DND-41 (cell line): ENCODE data around the gene VWDE.

Source experiments
- ATAC-seq: fragments of 200-7000 bp; cut with Tn5 transposase; 3 replicates; pipeline ENCODE4 v1.9.1; 2021; ENCODE audit warnings: low read depth; ENCODE audit not compliant: insufficient read depth
- DNase-seq: peaks from one replicate; pipeline ENCODE4 v3.0.0-alpha.2; 2020
- H2AFZ ChIP-seq: 2 replicates; pipeline ENCODE4 v1.6.0; 2012; ENCODE audit warnings: low read depth, low read length
- H3K27ac ChIP-seq: 2 replicates; pipeline ENCODE4 v1.5.1; 2012; ENCODE audit warnings: low read length, inconsistent platforms
- H3K27me3 ChIP-seq: fragments of 200-600 bp; sonication (generic); 2 replicates; pipeline ENCODE4 v1.6.0; 2012; ENCODE audit warnings: low read length, mild to moderate bottlenecking, inconsistent platforms; ENCODE audit not compliant: insufficient read depth, poor library complexity
- H3K36me3 ChIP-seq: 2 replicates; pipeline ENCODE4 v1.5.1; 2012; ENCODE audit warnings: low read length, inconsistent platforms; ENCODE audit not compliant: insufficient read depth
- H3K4me1 ChIP-seq: 2 replicates; pipeline ENCODE4 v1.5.1; 2012; ENCODE audit warnings: mild to moderate bottlenecking, low read length; ENCODE audit not compliant: insufficient read depth
- H3K4me2 ChIP-seq: 2 replicates; pipeline ENCODE4 v1.6.0; 2012; ENCODE audit warnings: mild to moderate bottlenecking, moderate library complexity, low read length, inconsistent platforms; ENCODE audit not compliant: insufficient read depth
- H3K4me3 ChIP-seq, 2 experiments: fragments of 200-600 bp in 1 of 2; shearing (Covaris generic) in 1 of 2; 2 replicates each; pipeline ENCODE4 v1.5.1; 2012 to 2016; ENCODE audit warnings: inconsistent platforms in 2 of 2, low read length in 2 of 2, mild to moderate bottlenecking in 2 of 2, low read depth in 1 of 2, moderate library complexity in 1 of 2
- H3K79me2 ChIP-seq: 2 replicates; pipeline ENCODE4 v1.6.0; 2012; ENCODE audit warnings: low read length, inconsistent platforms; ENCODE audit not compliant: insufficient read depth
- H3K9ac ChIP-seq: 2 replicates; pipeline ENCODE4 v1.6.0; 2012; ENCODE audit warnings: low read depth, mild to moderate bottlenecking, inconsistent platforms, low read length, moderate library complexity
- H3K9me3 ChIP-seq: 2 replicates; pipeline ENCODE4 v1.5.1; 2012; ENCODE audit warnings: low read length, moderate library complexity, mild to moderate bottlenecking, inconsistent platforms; ENCODE audit not compliant: insufficient read depth, severe bottlenecking
- H4K20me1 ChIP-seq: 2 replicates; pipeline ENCODE4 v1.6.0; 2012; ENCODE audit warnings: low read length; ENCODE audit not compliant: insufficient read depth
- EZH2 ChIP-seq: IDR thresholded peaks from 3 replicates; pipeline ENCODE4 v1.6.1; 2012; ENCODE audit warnings: borderline replicate concordance, low read depth, mild to moderate bottlenecking, moderate library complexity, low read length, inconsistent platforms; ENCODE audit not compliant: severe bottlenecking
- TF ChIP-seq, protein P1 (sequence below): IDR thresholded peaks from 2 replicates; pipeline ENCODE4 v1.5.1; 2012; ENCODE audit warnings: borderline replicate concordance, low read length, moderate library complexity, mild to moderate bottlenecking; ENCODE audit not compliant: poor library complexity, severe bottlenecking; ENCODE audit errors: extremely low read depth

VWDE gene

DNA sequence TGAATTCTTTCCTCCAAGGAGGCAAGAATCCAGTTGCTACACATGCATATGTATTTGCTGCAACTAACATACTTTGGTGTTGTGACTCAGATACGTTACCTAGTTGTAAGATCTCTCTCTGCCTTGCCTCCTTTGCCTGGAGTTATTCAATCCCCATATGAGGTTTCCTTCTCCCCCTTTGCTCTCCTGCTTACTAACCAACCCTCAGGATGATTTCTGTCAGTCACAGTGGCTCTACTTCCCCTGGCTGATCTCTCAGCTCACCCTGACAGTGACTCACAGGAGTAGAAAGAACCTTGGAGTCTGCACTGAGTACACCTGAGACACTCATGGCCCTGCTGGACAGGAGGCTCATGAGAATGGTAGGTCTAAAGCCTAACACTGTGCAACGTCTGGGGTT lies 100.6 kb downstream of the VWDE start:
- no peaks in the 10 kb centered on the region for H3K9me3 ChIP-seq
- H3K4me1 ChIP-seq: no peaks in the 10 kb centered on the region
- no peak overlapping the region for H3K4me3 ChIP-seq
- H3K4me2 ChIP-seq: no peak overlapping the region
- DNase-seq (no peak), ATAC-seq (no peak)
- no peaks in the 10 kb centered on the region for H4K20me1 ChIP-seq
- H2AFZ ChIP-seq: no peak overlapping the region
- no peak overlapping the region for H3K9ac ChIP-seq
- no peak overlapping the region for H3K27ac ChIP-seq
- no peaks in the 10 kb centered on the region for H3K27me3 ChIP-seq
- TF ChIP-seq, protein P1, sequence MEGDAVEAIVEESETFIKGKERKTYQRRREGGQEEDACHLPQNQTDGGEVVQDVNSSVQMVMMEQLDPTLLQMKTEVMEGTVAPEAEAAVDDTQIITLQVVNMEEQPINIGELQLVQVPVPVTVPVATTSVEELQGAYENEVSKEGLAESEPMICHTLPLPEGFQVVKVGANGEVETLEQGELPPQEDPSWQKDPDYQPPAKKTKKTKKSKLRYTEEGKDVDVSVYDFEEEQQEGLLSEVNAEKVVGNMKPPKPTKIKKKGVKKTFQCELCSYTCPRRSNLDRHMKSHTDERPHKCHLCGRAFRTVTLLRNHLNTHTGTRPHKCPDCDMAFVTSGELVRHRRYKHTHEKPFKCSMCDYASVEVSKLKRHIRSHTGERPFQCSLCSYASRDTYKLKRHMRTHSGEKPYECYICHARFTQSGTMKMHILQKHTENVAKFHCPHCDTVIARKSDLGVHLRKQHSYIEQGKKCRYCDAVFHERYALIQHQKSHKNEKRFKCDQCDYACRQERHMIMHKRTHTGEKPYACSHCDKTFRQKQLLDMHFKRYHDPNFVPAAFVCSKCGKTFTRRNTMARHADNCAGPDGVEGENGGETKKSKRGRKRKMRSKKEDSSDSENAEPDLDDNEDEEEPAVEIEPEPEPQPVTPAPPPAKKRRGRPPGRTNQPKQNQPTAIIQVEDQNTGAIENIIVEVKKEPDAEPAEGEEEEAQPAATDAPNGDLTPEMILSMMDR: no peak
- no peak for TF ChIP-seq EZH2
- no peaks in the 10 kb centered on the region for H3K79me2 ChIP-seq
- H3K36me3 ChIP-seq: no peaks in the 10 kb centered on the region

DNA sequence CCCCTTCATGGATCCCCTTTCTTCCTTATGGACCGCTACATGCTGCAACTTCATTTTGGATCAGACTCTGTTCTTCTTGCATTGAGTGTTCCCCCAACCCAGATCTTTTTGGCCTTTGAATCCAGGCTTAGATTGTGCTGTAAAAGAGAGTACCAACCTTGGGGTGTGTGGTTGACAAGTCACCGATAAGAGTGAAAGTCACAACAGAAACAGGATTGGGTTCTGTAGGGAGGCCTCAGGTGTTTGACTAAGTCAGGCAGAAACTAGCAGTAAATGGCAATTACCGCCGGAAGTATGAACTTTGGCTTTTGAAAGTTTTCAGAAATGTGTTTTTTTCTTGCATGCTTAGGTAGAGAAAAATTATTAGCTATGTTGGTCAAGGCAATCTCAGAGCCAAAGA lies 103.2 kb downstream of the VWDE start:
- Histone ChIP-seq H3K79me2 (no peaks in the 10 kb centered on the region), H3K9ac (no peak overlapping the region), H3K4me3 (no peak overlapping the region), H3K27ac (no peak overlapping the region), H3K36me3 (no peaks in the 10 kb centered on the region), H3K4me1 (no peaks in the 10 kb centered on the region), H3K9me3 (no peaks in the 10 kb centered on the region), H2AFZ (no peak overlapping the region), H3K4me2 (no peak overlapping the region), H3K27me3 (no peaks in the 10 kb centered on the region), H4K20me1 (no peaks in the 10 kb centered on the region)
- DNase-seq (no peak), ATAC-seq (no peak)
- no peak for TF ChIP-seq EZH2
- TF ChIP-seq, protein P1: no peak

DNA sequence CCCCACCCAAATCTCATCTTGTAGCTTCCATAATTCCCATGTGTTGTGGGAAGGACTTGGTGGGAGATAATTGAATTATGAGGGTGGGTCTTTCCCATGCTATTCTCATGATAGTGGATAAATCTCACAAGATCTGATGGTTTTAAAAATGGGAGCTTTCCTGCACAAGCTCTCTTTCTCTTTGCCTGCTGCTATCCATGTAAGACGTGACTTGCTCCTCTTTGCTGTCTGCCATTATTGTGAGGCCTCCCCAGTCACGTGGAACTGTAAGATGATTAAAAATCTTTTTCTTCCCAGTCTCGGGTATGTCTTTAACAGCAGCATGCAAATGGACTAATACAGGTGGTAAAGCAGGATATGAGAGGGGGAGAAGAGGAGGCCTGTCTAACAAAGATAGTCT lies 104.3 kb downstream of the VWDE start:
- Histone ChIP-seq H3K4me3 (no peak overlapping the region), H4K20me1 (no peaks in the 10 kb centered on the region), H3K79me2 (no peaks in the 10 kb centered on the region), H3K4me2 (no peak overlapping the region), H3K27ac (no peak overlapping the region), H3K9me3 (no peaks in the 10 kb centered on the region), H2AFZ (no peak overlapping the region), H3K27me3 (no peaks in the 10 kb centered on the region), H3K4me1 (no peaks in the 10 kb centered on the region), H3K36me3 (no peaks in the 10 kb centered on the region), H3K9ac (no peak overlapping the region)
- no peak for ATAC-seq
- no peak for TF ChIP-seq EZH2
- TF ChIP-seq, protein P1: no peak
- no peak for DNase-seq
